ENCODE measurements around the gene ABCC12.
"Not testable (repeated sequence)": the region's sequence is repeated elsewhere in the genome, so short reads cannot be mapped to it uniquely, and the experiment has no call there.

ABCC12 gene

GRCh38 chr16:48155926-48156789 is at the start of gene ABCC12:
Gene ABCC12, minus strand, starts transcription at chr16:48155993. Its CDS starts 9,569 bp downstream, at chr16:48146424.
- no peak for DNase-seq (ENCODE audit: low read depth in 1 of 2, low spot score in 1 of 2)

GRCh38 chr16:48204825-48205151 is 49.0 kb upstream of the ABCC12 start:
- no peak for DNase-seq (ENCODE audit: low read depth in 1 of 2, low spot score in 1 of 2)

- no peak for DNase-seq (ENCODE audit: low read depth in 1 of 2, low spot score in 1 of 2)
Measured at GRCh38 chr16:48203974-48204824, 48.4 kb upstream of the ABCC12 start.

- DNase-seq (ENCODE audit: low read depth in 1 of 2, low spot score in 1 of 2) = no peak
Measured at GRCh38 chr16:48201515-48202201, 45.9 kb upstream of the ABCC12 start.

GRCh38 chr16:48197294-48197693 is 41.5 kb upstream of the ABCC12 start:
- DNase-seq (ENCODE audit: low read depth in 1 of 2, low spot score in 1 of 2) = no peak

GRCh38 chr16:48194828-48195556 is 39.2 kb upstream of the ABCC12 start:
- DNase-seq (ENCODE audit: low read depth in 1 of 2, low spot score in 1 of 2) = no peak

GRCh38 chr16:48193846-48194245 is 38.1 kb upstream of the ABCC12 start:
- DNase-seq (ENCODE audit: low read depth in 1 of 2, low spot score in 1 of 2) = no peak

GRCh38 chr16:48188449-48189102 is 32.8 kb upstream of the ABCC12 start:
- no peak for DNase-seq (ENCODE audit: low read depth in 1 of 2, low spot score in 1 of 2)

- DNase-seq (ENCODE audit: low read depth in 1 of 2, low spot score in 1 of 2) = no peak
Measured at GRCh38 chr16:48187779-48188178, 32.0 kb upstream of the ABCC12 start.

- DNase-seq (ENCODE audit: low read depth in 1 of 2, low spot score in 1 of 2) = no peak
Measured at GRCh38 chr16:48184681-48185080, 28.9 kb upstream of the ABCC12 start.

- no peak for DNase-seq (ENCODE audit: low read depth in 1 of 2, low spot score in 1 of 2)
Measured at GRCh38 chr16:48182979-48183537, 27.3 kb upstream of the ABCC12 start.

GRCh38 chr16:48181746-48182520 is 26.1 kb upstream of the ABCC12 start:
- DNase-seq (ENCODE audit: low read depth in 1 of 2, low spot score in 1 of 2) = not testable (repeated sequence)

- no peak for DNase-seq (ENCODE audit: low read depth in 1 of 2, low spot score in 1 of 2)
Measured at GRCh38 chr16:48180868-48181480, 25.2 kb upstream of the ABCC12 start.

GRCh38 chr16:48176635-48177408 is 21.0 kb upstream of the ABCC12 start:
- no peak for DNase-seq (ENCODE audit: low read depth in 1 of 2, low spot score in 1 of 2)

- no peak for DNase-seq (ENCODE audit: low read depth in 1 of 2, low spot score in 1 of 2)
Measured at GRCh38 chr16:48173889-48174288, 18.1 kb upstream of the ABCC12 start.

- no peak for DNase-seq (ENCODE audit: low read depth in 1 of 2, low spot score in 1 of 2)
Measured at GRCh38 chr16:48172682-48173081, 16.9 kb upstream of the ABCC12 start.

- no peak for DNase-seq (ENCODE audit: low read depth in 1 of 2, low spot score in 1 of 2)
Measured at GRCh38 chr16:48169896-48170295, 14.1 kb upstream of the ABCC12 start.

- no peak for DNase-seq (ENCODE audit: low read depth in 1 of 2, low spot score in 1 of 2)
Measured at GRCh38 chr16:48168075-48168474, 12.3 kb upstream of the ABCC12 start.
